Mesenchymal stem cell (in vitro differentiated cells and primary cell): Measurements from ENCODE around the gene NPAS3.

Source experiments
- DNase-seq: peaks from one replicate; pipeline ENCODE4 v3.0.0-alpha.2; 2013
- H2AFZ ChIP-seq: one replicate; pipeline ENCODE4 v1.6.1; 2013; ENCODE audit warnings: low read depth, mild to moderate bottlenecking, control low read depth, inconsistent platforms, low read length, moderate library complexity
- H2AK5ac ChIP-seq: 2 replicates; pipeline ENCODE4 v1.6.1; 2013; ENCODE audit warnings: low read length, moderate library complexity, mild to moderate bottlenecking, inconsistent platforms; ENCODE audit not compliant: severe bottlenecking
- H2BK120ac ChIP-seq: one replicate; pipeline ENCODE4 v1.6.1; 2013; ENCODE audit warnings: low read depth, mild to moderate bottlenecking, inconsistent platforms, low read length, moderate library complexity
- H2BK12ac ChIP-seq, 2 experiments: one replicate each; pipeline ENCODE4 v1.6.1; 2013; ENCODE audit warnings: inconsistent platforms in 2 of 2, low read length in 2 of 2, mild to moderate bottlenecking in 2 of 2, moderate library complexity in 2 of 2, control low read depth in 1 of 2
- H2BK15ac ChIP-seq: one replicate; pipeline ENCODE4 v1.6.1; 2013; ENCODE audit warnings: mild to moderate bottlenecking, low read depth, inconsistent platforms; ENCODE audit not compliant: poor library complexity, severe bottlenecking
- H2BK5ac ChIP-seq: 2 replicates; pipeline ENCODE4 v1.6.1; 2013; ENCODE audit warnings: low read depth, mild to moderate bottlenecking, low read length, control low read depth, inconsistent platforms; ENCODE audit not compliant: poor library complexity, severe bottlenecking
- H3K14ac ChIP-seq, 2 experiments: one replicate each; pipeline ENCODE4 v1.6.1; 2013; ENCODE audit warnings: inconsistent platforms in 2 of 2, low read length in 2 of 2, control low read depth in 1 of 2, mild to moderate bottlenecking in 1 of 2, moderate library complexity in 1 of 2
- H3K18ac ChIP-seq, 2 experiments: one replicate each; pipeline ENCODE4 v1.6.1; 2013; ENCODE audit warnings: inconsistent platforms in 2 of 2, low read length in 2 of 2, control low read depth in 1 of 2, low read depth in 1 of 2, mild to moderate bottlenecking in 1 of 2
- H3K23ac ChIP-seq, 2 experiments: one replicate each; pipeline ENCODE4 v1.6.1; 2013; ENCODE audit warnings: inconsistent platforms in 2 of 2, low read length in 2 of 2, mild to moderate bottlenecking in 2 of 2, moderate library complexity in 2 of 2, control low read depth in 1 of 2
- H3K27ac ChIP-seq: 2 replicates; pipeline ENCODE4 v1.5.1; 2013; ENCODE audit warnings: mild to moderate bottlenecking, moderate library complexity, low read length, control low read depth, inconsistent platforms; ENCODE audit not compliant: poor library complexity, severe bottlenecking
- H3K27me3 ChIP-seq, 2 experiments: 2 replicates each; pipeline versions ENCODE4 v1.6.1 to v1.7.0; 2013; ENCODE audit warnings: low read length in 2 of 2, mild to moderate bottlenecking in 2 of 2, moderate library complexity in 2 of 2, control low read depth in 1 of 2, inconsistent platforms in 1 of 2; ENCODE audit not compliant: control insufficient read depth in 1 of 2, insufficient read depth in 1 of 2
- H3K36me3 ChIP-seq, 2 experiments: 2 replicates each; pipeline versions ENCODE4 v1.6.1 to v1.7.0; 2013; ENCODE audit warnings: low read length in 2 of 2, control low read depth in 1 of 2, inconsistent platforms in 1 of 2, low read depth in 1 of 2, mild to moderate bottlenecking in 1 of 2; ENCODE audit not compliant: insufficient read depth in 2 of 2, control insufficient read depth in 1 of 2
- H3K4ac ChIP-seq, 2 experiments: one replicate each; pipeline ENCODE4 v1.6.1; 2013; ENCODE audit warnings: inconsistent platforms in 2 of 2, low read length in 2 of 2, mild to moderate bottlenecking in 2 of 2, moderate library complexity in 2 of 2, control low read depth in 1 of 2, low read depth in 1 of 2
- H3K4me1 ChIP-seq: 2 replicates; pipeline ENCODE4 v1.6.1; 2013; ENCODE audit warnings: low read depth, low read length, control low read depth; ENCODE audit not compliant: control insufficient read depth, insufficient read depth
- H3K4me2 ChIP-seq: 2 replicates; pipeline ENCODE4 v1.6.1; 2013; ENCODE audit warnings: low read length, mild to moderate bottlenecking, inconsistent platforms; ENCODE audit not compliant: poor library complexity, severe bottlenecking
- H3K4me3 ChIP-seq, 2 experiments: 2 replicates each; pipeline versions ENCODE4 v1.5.1 to v1.7.0; 2013; ENCODE audit warnings: low read length in 2 of 2, mild to moderate bottlenecking in 2 of 2, control low read depth in 1 of 2, low read depth in 1 of 2; ENCODE audit not compliant: insufficient read depth in 1 of 2
- H3K79me1 ChIP-seq: replicated peaks from 2 replicates; pipeline ENCODE4 v1.6.1; 2013; ENCODE audit warnings: mild to moderate bottlenecking, control low read depth, low read length, inconsistent platforms; ENCODE audit not compliant: poor library complexity, severe bottlenecking
- H3K9ac ChIP-seq: 2 replicates; pipeline ENCODE4 v1.7.0; 2013; ENCODE audit warnings: mild to moderate bottlenecking, low read length, moderate library complexity
- H3K9me3 ChIP-seq: 2 replicates; pipeline ENCODE4 v1.7.0; 2013; ENCODE audit warnings: mild to moderate bottlenecking, low read length; ENCODE audit not compliant: control insufficient read depth
- H4K8ac ChIP-seq: one replicate; pipeline ENCODE4 v1.6.1; 2013; ENCODE audit warnings: inconsistent platforms, mild to moderate bottlenecking, low read length, moderate library complexity
- H4K91ac ChIP-seq: one replicate; pipeline ENCODE4 v1.6.1; 2013; ENCODE audit warnings: mild to moderate bottlenecking, low read length, inconsistent platforms
- WGBS: methylation state at CpG from one replicate; pipeline ENCODE4 v1.1.7; 2013; ENCODE audit warnings: mixed read lengths; 5-methylcytosine and 5-hydroxymethylcytosine counted together

The NPAS3 gene

DNA sequence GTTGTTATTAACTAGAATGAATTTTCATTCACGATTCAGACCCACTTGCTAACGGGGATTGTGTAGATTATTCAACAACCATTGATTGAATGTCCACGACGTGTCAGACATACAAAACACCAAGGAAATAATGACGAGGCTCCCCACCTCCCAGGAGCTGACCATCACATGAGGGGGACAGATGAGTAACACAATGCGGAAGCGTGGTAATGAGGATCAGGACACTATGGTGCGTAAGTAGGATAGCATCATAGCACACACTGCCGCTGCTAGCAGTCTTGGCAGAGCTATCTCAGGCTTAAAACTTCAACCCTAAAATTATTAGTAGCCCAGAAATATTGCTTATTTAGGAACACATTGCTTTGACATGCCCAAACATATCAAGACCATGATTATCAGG is 746.3 kb downstream of the NPAS3 start:
- no peak overlapping the region for H3K27ac ChIP-seq
- no peak overlapping the region for H3K18ac ChIP-seq
- H3K9ac ChIP-seq = no peak overlapping the region
- no peak overlapping the region for H2BK5ac ChIP-seq
- no peak overlapping the region for H3K4me2 ChIP-seq
- no peak overlapping the region for H3K23ac ChIP-seq
- H3K4me3 ChIP-seq = no peak overlapping the region
- no peaks in the 10 kb centered on the region for H3K36me3 ChIP-seq
- H4K91ac ChIP-seq = no peak overlapping the region
- WGBS = 99% methylated on average over 9 of the region's 9 CpGs
- no peak overlapping the region for H4K8ac ChIP-seq
- H2BK15ac ChIP-seq = no peak overlapping the region
- H2AK5ac ChIP-seq = no peak overlapping the region
- H3K9me3 ChIP-seq = no peaks in the 10 kb centered on the region
- no peak overlapping the region for H3K14ac ChIP-seq
- H2BK120ac ChIP-seq = no peak overlapping the region
- no peak for DNase-seq
- no peak overlapping the region for H2AFZ ChIP-seq
- H2BK12ac ChIP-seq = no peak overlapping the region
- H3K4ac ChIP-seq = no peak overlapping the region
- H3K4me1 ChIP-seq = peaks cover 8% of the 10 kb centered on the region
- no peaks in the 10 kb centered on the region for H3K27me3 ChIP-seq
- no peaks in the 10 kb centered on the region for H3K79me1 ChIP-seq

DNA sequence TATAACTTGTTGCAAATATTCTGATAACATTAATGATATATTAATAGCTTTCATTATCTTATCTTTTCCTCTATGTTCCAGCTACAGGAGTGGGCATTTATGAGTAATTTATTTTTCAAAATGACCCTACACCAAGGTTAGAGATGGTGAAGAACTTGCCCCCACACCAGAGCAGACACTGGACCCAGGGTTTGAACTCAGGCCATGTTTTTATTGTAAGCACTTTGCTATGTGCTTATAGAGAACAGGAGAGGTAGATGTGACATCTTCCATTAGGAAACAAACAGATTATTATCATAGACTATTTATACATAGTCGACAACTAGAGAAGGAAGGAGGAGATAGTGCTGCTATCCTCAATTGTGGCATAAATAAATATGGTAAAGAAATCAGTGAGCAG is 747.0 kb downstream of the NPAS3 start:
- Histone ChIP-seq H3K14ac (no peak overlapping the region), H4K8ac (peak overlapping the region; percentile 85), H3K36me3 (no peaks in the 10 kb centered on the region), H2BK5ac (no peak overlapping the region), H3K4me2 (no peak overlapping the region), H2AK5ac (peak overlapping the region; percentile 33), H3K27me3 (no peaks in the 10 kb centered on the region), H4K91ac (peak overlapping the region; percentile 40), H2BK12ac (no peak overlapping the region), H2BK120ac (no peak overlapping the region), H3K4ac (no peak overlapping the region), H3K4me1 (peaks cover 8% of the 10 kb centered on the region), H3K9me3 (no peaks in the 10 kb centered on the region), H2BK15ac (no peak overlapping the region), H3K9ac (no peak overlapping the region), H3K18ac (no peak overlapping the region), H3K27ac (peak overlapping the region; percentile 84), H3K79me1 (no peaks in the 10 kb centered on the region), H2AFZ (no peak overlapping the region), H3K4me3 (no peak overlapping the region), H3K23ac (no peak overlapping the region)
- no peak for DNase-seq
- WGBS = 50% methylated on average over 1 of the region's 1 CpG

DNA sequence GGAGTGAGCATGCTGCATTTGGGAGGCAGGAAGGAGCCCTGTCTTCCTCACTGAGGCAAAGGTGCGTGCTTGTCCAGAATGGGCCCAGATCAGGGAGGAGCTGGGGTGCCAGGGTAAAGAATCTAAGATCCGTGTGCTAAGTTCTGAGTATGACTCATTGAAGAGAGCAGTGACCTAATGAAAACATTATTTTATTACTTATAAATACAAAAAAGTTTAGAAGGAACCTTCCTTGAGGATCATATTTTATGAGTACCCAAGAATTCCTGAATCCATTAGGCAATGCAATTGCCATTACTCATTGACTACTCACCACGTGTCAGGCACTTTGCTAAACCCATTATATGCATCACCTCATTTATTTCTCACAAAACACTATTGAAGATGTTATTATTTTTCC is 747.5 kb downstream of the NPAS3 start:
- Histone ChIP-seq H2BK15ac (peak overlapping the region; percentile 19), H3K4me1 (peaks cover 8% of the 10 kb centered on the region), H3K27ac (peak overlapping the region; percentile 97), H3K36me3 (no peaks in the 10 kb centered on the region), H4K91ac (peak overlapping the region; percentile 40), H2AK5ac (peak overlapping the region; percentile 33), H2BK120ac (no peak overlapping the region), H3K4me2 (peak overlapping the region; percentile 51), H3K4ac (no peak overlapping the region), H3K18ac (peak overlapping the region; percentile 13 to 33), H3K9ac (no peak overlapping the region), H2BK12ac (peak overlapping the region; percentile 17 to 84), H2BK5ac (peak overlapping the region; percentile 53), H3K79me1 (no peaks in the 10 kb centered on the region), H3K14ac (no peak overlapping the region), H3K23ac (no peak overlapping the region), H4K8ac (peak overlapping the region; percentile 85), H3K9me3 (no peaks in the 10 kb centered on the region), H3K27me3 (no peaks in the 10 kb centered on the region), H2AFZ (no peak overlapping the region), H3K4me3 (no peak overlapping the region)
- WGBS = 100% methylated on average over 1 of the region's 3 CpGs
- peak; percentile 30 for DNase-seq

DNA sequence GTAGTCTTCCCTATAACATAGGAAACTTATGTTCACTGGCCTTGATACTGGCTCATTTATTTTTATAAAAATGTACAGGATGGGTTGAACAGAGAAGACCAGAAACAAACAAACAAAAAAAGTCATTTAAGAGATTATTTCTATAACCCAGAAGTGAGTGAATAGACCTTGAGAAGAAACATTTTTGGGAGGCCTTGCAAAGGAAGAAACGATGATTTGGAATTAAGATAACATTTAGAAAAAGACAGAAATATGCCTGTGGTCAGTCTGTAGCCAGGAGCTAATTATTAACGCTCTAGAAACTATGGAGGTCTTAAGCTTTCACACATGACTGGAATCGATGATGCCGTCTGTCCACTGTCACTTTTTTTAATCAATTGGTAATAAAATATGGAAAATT is 748.2 kb downstream of the NPAS3 start:
- Histone ChIP-seq H3K27me3 (no peaks in the 10 kb centered on the region), H3K27ac (peak overlapping the region; percentile 97), H3K4me2 (peak overlapping the region; percentile 39), H3K36me3 (no peaks in the 10 kb centered on the region), H4K91ac (no peak overlapping the region), H3K79me1 (no peaks in the 10 kb centered on the region), H4K8ac (no peak overlapping the region), H2AFZ (no peak overlapping the region), H3K4me1 (peaks cover 8% of the 10 kb centered on the region), H3K23ac (no peak overlapping the region), H2AK5ac (peak overlapping the region; percentile 85), H2BK5ac (peak overlapping the region; percentile 71), H2BK12ac (no peak overlapping the region), H3K4me3 (no peak overlapping the region), H3K9ac (no peak overlapping the region), H3K9me3 (no peaks in the 10 kb centered on the region), H3K14ac (no peak overlapping the region), H2BK15ac (no peak overlapping the region), H3K18ac (no peak overlapping the region), H2BK120ac (no peak overlapping the region), H3K4ac (no peak overlapping the region)
- no peak for DNase-seq
- WGBS = 94% methylated on average over 2 of the region's 4 CpGs
